ENCODE data around the gene TCEA2. TPM values are rescaled to one million over a fixed set of nuclear protein-coding genes. Genes with fewer than 3 reads are reported as not detected.

The TCEA2 gene
- total RNA-seq = 42.5 TPM
- long read RNA-seq, partial matches to known transcripts = 1 of 18 reads
- long read RNA-seq, other reads (novel, unspliced or antisense) = 13 of 18 reads

- DNase-seq (ENCODE audit: low spot score) = peak; percentile 99
These were observed at the start of gene TCEA2 for GRCh38 chr20:64062596-64063388. Gene TCEA2, plus strand, starts transcription at chr20:64063198. Its CDS starts 115 bp downstream, at chr20:64063313.

DNA sequence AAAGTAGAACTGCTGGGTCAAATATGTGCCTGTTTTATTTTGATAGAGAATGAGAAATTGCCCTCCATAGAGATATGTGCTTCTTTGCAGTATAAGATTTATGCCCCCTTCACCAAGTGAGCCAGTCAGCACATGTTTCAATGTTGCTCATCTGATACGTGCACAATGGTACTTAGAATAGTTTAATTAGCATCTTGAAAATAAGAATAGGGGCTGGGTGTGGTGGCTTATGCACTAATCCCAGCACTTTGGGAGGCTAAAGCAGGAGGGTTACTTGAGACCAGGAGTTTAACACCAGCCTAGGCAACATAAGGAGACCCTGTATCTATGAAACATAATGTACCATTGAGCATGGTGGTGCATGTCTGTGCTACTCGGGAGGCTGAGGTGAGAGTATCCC is 47.4 kb upstream of the TCEA2 start:
- no peak for DNase-seq (ENCODE audit: low spot score)

DNA sequence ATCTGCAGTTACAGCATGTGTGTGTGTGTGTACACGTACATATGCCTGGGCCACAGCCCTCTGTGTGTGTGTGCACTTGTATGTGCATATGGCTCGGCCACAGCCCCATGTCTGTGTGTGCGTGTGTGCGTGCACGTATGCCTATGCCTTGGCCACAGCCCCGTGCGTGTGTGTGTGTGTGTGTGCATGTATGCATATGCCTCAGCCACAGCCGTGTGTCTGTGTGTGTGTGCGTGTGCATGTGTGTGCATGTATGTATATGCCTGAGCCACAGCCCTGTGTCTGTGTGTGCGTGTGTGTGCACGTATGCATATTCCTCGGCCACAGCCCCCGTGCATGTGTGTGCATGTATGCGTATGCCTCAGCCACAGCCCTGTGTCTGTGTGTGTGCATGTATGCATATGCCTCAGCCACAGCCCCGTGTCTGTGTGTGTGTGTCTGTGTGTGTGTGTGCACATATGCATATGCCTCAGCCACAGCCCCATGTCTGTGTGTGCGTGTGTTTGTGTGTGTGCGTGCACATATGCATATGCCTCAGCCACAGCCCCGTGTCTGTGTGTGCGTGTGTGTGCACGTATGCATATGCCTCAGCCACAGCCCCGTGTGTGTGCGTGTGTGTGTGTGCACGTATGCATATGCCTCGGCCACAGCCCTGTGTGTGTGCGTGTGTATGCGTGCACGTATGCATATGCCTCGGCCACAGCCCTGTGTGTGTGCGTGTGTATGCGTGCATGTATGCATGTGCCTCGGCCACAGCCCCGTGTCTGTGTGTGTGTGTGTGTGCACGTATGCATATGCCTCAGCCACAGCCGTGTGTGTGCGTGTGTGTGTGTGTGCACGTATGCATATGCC is 41.6 kb upstream of the TCEA2 start:
- DNase-seq (ENCODE audit: low spot score) = no peak

- DNase-seq (ENCODE audit: low spot score) = no peak
These were observed 40.2 kb upstream of the TCEA2 start for GRCh38 chr20:64022671-64023360.

DNA sequence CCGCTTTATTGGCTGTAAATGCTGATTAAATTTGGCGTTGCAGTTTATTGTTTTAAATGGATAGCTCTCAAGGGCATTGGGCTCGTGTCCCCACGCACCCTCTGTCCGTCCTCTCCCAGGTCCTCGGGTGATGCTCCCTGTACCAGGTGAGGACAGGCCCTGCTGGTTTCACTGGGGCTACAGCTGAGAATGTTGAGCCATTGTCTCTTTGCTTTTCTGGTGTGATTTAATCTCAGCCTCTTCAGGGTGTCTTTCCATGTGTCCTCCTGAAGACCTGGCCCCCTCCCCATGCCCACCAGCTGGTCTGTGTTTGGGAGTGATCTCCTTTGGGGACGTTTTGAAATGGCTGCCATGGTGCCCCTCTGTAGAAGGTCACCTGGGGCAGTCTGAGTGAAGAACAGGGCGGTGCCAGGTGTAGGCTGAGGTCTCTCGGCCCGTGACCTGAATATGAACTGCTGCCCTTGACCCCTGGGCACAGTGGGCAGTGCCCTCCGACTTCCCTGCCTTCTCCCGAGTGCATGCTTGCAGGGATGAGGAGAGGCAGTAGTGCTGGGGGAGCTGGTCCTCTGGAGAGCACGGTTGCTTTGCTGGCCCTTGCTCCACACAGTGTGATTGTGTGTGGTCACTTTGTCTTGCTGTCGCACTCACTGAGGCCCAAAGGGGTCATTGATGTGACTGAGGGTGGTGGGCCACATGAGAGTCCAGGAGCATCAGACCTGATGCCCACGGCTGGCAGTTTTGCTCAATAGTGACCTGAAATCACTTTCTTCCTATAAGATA is 39.4 kb upstream of the TCEA2 start:
- no peak for DNase-seq (ENCODE audit: low spot score)

- no peak for DNase-seq (ENCODE audit: low spot score)
These were observed 38.6 kb upstream of the TCEA2 start for GRCh38 chr20:64024141-64024990.

- DNase-seq (ENCODE audit: low spot score) = no peak
These were observed 37.7 kb upstream of the TCEA2 start for GRCh38 chr20:64025101-64025825.

DNA sequence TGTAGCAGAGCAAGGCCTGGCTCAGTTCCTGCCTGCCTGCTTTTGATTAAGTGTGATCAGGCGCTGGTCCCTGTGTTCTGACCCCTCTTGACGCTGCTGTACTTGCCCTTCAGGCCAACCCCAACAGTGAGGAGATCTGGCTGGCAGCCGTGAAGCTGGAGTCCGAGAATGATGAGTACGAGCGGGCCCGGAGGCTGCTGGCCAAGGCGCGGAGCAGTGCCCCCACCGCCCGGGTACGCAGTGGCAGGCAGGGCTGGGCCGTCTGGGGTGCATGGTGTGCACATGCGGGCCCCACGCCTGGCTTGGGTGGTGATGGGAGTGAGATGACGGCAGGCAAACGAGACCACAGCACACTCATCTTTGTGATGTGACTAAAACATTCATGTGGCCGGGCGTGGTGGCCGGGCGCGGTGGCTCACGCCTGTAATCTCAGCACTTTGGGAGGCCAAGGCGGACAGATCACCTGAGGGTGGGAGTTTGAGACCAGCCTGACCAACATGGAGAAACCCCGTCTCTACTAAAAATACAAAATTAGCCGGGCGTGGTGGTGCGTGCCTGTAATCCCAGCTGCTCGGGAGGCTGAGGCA is 37.1 kb upstream of the TCEA2 start:
- DNase-seq (ENCODE audit: low spot score) = no peak

DNA sequence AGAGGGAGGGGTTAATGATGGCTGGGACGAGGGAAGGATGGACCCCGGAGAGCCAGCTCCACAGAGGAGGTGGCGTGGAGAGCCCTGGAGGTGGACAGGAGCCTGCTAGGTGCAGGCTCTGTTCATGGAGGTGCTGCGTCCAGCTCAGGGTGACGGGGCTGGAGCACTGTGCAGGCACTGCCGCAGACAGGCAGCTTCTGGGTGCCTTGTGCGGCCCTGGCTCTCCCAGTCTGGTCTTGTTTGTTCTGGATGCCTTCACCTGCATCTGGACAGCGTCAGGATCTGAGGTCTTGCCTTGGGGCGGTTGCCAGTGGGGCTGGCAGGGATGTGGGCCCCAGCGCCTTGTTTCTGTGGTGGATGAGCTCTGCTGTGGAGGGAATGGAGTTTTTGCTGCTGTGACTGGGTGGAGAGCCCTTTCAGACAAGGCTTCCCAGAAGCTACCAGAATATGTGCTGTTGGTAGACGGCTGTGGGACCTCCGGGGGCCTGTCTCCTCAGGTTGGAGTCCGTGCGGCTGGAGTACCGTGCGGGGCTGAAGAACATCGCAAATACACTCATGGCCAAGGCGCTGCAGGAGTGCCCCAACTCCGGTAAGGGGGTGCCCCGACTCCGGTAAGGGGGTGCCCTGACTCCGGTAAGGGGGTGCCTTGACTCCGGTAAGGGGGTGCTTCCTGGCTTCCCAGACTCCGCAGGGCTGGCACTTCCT is 34.9 kb upstream of the TCEA2 start:
- DNase-seq (ENCODE audit: low spot score) = no peak

- no peak for DNase-seq (ENCODE audit: low spot score)
These were observed 33.5 kb upstream of the TCEA2 start for GRCh38 chr20:64029293-64030117.

- DNase-seq (ENCODE audit: low spot score) = no peak
These were observed 32.4 kb upstream of the TCEA2 start for GRCh38 chr20:64030371-64031134.

- no peak for DNase-seq (ENCODE audit: low spot score)
These were observed 31.1 kb upstream of the TCEA2 start for GRCh38 chr20:64031822-64032314.

DNA sequence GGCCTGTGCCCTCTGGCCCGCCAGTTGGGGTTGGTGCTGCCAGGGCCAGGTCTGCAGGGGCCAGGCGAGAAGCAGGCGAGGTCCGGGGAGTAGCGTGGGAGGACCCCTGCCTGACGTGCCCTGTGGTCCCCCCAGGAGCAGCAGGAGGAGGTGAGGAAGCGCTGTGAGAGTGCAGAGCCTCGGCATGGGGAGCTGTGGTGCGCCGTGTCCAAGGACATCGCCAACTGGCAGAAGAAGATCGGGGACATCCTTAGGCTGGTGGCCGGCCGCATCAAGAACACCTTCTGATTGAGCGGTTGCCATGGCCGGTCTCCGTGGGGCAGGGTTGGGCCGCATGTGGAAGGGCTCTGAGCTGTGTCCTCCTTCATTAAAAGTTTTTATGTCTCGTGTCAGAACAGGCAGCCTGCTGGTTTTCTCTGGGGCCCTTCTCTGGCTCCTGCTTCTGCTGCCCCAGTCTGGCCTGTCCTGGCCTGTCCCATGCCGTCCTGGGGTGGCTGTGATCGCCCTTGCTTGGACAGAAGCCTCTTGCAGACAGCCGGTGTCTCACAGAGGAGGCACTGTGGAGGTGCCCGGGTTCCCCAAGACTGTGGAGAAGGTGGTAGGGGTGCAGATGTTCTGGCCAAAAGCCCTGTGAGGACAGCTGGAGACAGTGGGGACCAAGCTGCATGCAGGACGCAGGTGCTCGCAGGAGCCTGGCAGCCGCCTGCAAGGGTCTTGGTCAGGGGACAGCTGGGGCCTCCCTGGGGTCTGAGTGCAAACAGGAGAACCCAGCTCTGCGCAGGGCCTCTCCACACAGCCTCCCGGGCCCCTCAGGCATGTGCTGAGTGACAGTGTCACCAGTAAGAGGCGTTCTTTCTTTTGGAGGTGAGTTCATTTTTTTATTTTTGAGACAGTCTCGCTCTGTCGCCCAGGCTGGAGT is 30.0 kb upstream of the TCEA2 start:
- DNase-seq (ENCODE audit: low spot score) = no peak

- DNase-seq (ENCODE audit: low spot score) = no peak
These were observed 29.0 kb upstream of the TCEA2 start for GRCh38 chr20:64033981-64034493.
